Endothelial cell of umbilical vein (primary cell): Measurements from ENCODE around the gene FAM222B. TPM values are rescaled to one million over a fixed set of nuclear protein-coding genes. Genes with fewer than 3 reads are reported as not detected.

Experiments used
- BruUV-seq: library from RNA; stranded (reverse); fragments of 400-500 nt; replicated peaks from 2 replicates; lab custom pipeline; 2021; lab: Mats Ljungman, UMichigan
- CTCF ChIA-PET: fragments of 300-600, 350-600 bp; sonication (Branson Sonifier 250); formaldehyde crosslinking; loops from one replicate; lab custom pipeline; 2021; ENCODE audit warnings: antibody characterized with exemption, inconsistent platforms; lab: Charles Lee
- POLR2A ChIA-PET: fragments of 300-600, 350-600 bp; sonication (Branson Sonifier 250); formaldehyde crosslinking; loops from one replicate; lab custom pipeline; 2021; ENCODE audit warnings: antibody characterized with exemption, inconsistent platforms; lab: Charles Lee
- DNase-seq: peaks from one replicate; pipeline ENCODE4 v3.0.0-alpha.2; 2011; ENCODE audit warnings: low read depth, low spot score
- FAIRE-seq: peaks from 2 replicates; lab custom pipeline; 2011; peaks lifted over from hg19 to GRCh38; lab: Jason Lieb, UNC
- H2AFZ ChIP-seq: 2 replicates; pipeline ENCODE4 v1.6.0; 2012; ENCODE audit warnings: low read depth, low read length, control low read depth, inconsistent platforms
- H3K27ac ChIP-seq: 2 replicates; pipeline ENCODE4 v1.5.1; 2011; ENCODE audit warnings: low read depth, mild to moderate bottlenecking, control low read depth, low read length, moderate library complexity; ENCODE audit not compliant: insufficient read depth
- H3K27me3 ChIP-seq, 2 experiments: 2 replicates each; pipeline versions ENCODE4 v1.6.0 to v1.6.1; 2011; ENCODE audit warnings: low read length in 2 of 2, mixed read lengths in 1 of 2; ENCODE audit not compliant: control insufficient read depth in 2 of 2, insufficient read depth in 2 of 2
- H3K36me3 ChIP-seq, 2 experiments: 2 replicates in 1 of 2; 3 replicates in 1 of 2; pipeline ENCODE4 v1.5.1; 2011; ENCODE audit warnings: low read length in 2 of 2, mild to moderate bottlenecking in 1 of 2, moderate library complexity in 1 of 2; ENCODE audit not compliant: control insufficient read depth in 2 of 2, insufficient read depth in 2 of 2; ENCODE audit errors: extremely low read depth in 1 of 2
- H3K4me1 ChIP-seq: 3 replicates; pipeline ENCODE4 v1.5.1; 2011; ENCODE audit warnings: mild to moderate bottlenecking, low read length; ENCODE audit not compliant: control insufficient read depth, insufficient read depth; ENCODE audit errors: extremely low read depth
- H3K4me2 ChIP-seq: 2 replicates; pipeline ENCODE4 v1.6.1; 2011; ENCODE audit warnings: low read length, control low read depth, mixed read lengths; ENCODE audit not compliant: insufficient read depth
- H3K4me3 ChIP-seq, 3 experiments: fragments of 200-600 bp in 1 of 3; sonication (generic), shearing (Covaris generic) in 1 of 3; replicated peaks in 1 of 3; 2 replicates each; pipeline ENCODE4 v1.5.1; 2011 to 2016; ENCODE audit warnings: control low read depth in 3 of 3, low read length in 3 of 3, mild to moderate bottlenecking in 2 of 3, inconsistent platforms in 1 of 3, low read depth in 1 of 3, moderate library complexity in 1 of 3; ENCODE audit not compliant: insufficient read depth in 1 of 3
- H3K79me2 ChIP-seq: 2 replicates; pipeline ENCODE4 v1.6.0; 2012; ENCODE audit warnings: low read length, inconsistent platforms; ENCODE audit not compliant: control insufficient read depth, insufficient read depth
- H3K9ac ChIP-seq: replicated peaks from 2 replicates; pipeline ENCODE3; 2011; ENCODE audit warnings: low read length, control low read depth; ENCODE audit not compliant: insufficient read depth; ENCODE audit errors: extremely low read depth
- H3K9me1 ChIP-seq: replicated peaks from 3 replicates; pipeline ENCODE4 v1.6.0; 2011; ENCODE audit warnings: mild to moderate bottlenecking, low read length; ENCODE audit not compliant: control insufficient read depth, insufficient read depth; ENCODE audit errors: extremely low read depth
- H3K9me3 ChIP-seq: replicated peaks from 2 replicates; pipeline ENCODE4 v1.5.1; 2012; ENCODE audit warnings: low read length, inconsistent platforms; ENCODE audit not compliant: control insufficient read depth, insufficient read depth
- H4K20me1 ChIP-seq: replicated peaks from 2 replicates; pipeline ENCODE3; 2011; ENCODE audit warnings: mild to moderate bottlenecking, low read length; ENCODE audit not compliant: control insufficient read depth, insufficient read depth; ENCODE audit errors: extremely low read depth
- EZH2 ChIP-seq: IDR thresholded peaks from 2 replicates; pipeline ENCODE4 v1.6.1; 2012; ENCODE audit warnings: borderline replicate concordance, low read depth, mild to moderate bottlenecking, moderate library complexity, low read length, inconsistent platforms; ENCODE audit not compliant: severe bottlenecking
- FOS ChIP-seq: IDR thresholded peaks from 2 replicates; pipeline ENCODE4 v1.6.1; 2011; ENCODE audit warnings: mild to moderate bottlenecking, low read length, moderate library complexity, borderline replicate concordance; ENCODE audit not compliant: insufficient read depth
- GATA2 ChIP-seq: IDR thresholded peaks from 2 replicates; pipeline ENCODE4 v1.7.0; 2011; ENCODE audit warnings: low read depth, mild to moderate bottlenecking, moderate library complexity, mixed read lengths, low read length; ENCODE audit not compliant: insufficient read length, insufficient read depth
- JUN ChIP-seq: IDR thresholded peaks from 2 replicates; pipeline ENCODE4 v1.6.1; 2011; ENCODE audit warnings: borderline replicate concordance, low read depth; ENCODE audit not compliant: insufficient read length, insufficient read depth
- MYC ChIP-seq: IDR thresholded peaks from one replicate; pipeline ENCODE4 v1.6.1; 2011; ENCODE audit warnings: mild to moderate bottlenecking, low read depth, low read length
- POLR2A ChIP-seq: IDR thresholded peaks from 2 replicates; pipeline ENCODE4 v1.6.1; 2012; ENCODE audit warnings: low read depth, mild to moderate bottlenecking, control low read depth, low read length
- POLR2AphosphoS5 ChIP-seq: IDR thresholded peaks from 2 replicates; pipeline ENCODE4 v1.6.1; 2012; ENCODE audit warnings: low read depth, mild to moderate bottlenecking, control low read depth, low read length, moderate library complexity; ENCODE audit not compliant: insufficient read depth
- dilution Hi-C: fragments of 300-500 bp; cut with MboI; formaldehyde crosslinking; loops from one replicate; pipeline ENCODE4 v1.15.0; 2019; ENCODE audit warnings: low sequenced_read_pairs; ENCODE audit not compliant: extremely low pct_ligation_motif_present
- intact Hi-C: fragments of 100-400 bp; cut with micrococcal nuclease; formaldehyde crosslinking; loops from one replicate; pipeline ENCODE4 v1.10.0; 2022
- polyA plus RNA-seq, 4 experiments: library from polyadenylated mRNA; depleted of rRNA in 3 of 4; stranded (reverse) in 3 of 4; unstranded in 1 of 4; fragments of >200 nt; gene quantifications; 2 replicates each; pipeline versions ENCODE4 v1.2.1 to v1.2.3, GENCODE V29; 2011 to 2012; ENCODE audit warnings: missing spikeins in 1 of 4
- total RNA-seq: library from RNA; stranded (reverse); gene quantifications from 2 replicates; pipeline ENCODE4 v1.2.3, GENCODE V29; 2021
- TF ChIP-seq, protein P1 (sequence below): IDR thresholded peaks from 2 replicates; pipeline ENCODE4 v1.6.1; 2011; ENCODE audit not compliant: insufficient read depth, insufficient read length
- TF ChIP-seq, protein P2 (sequence below), 2 donors: IDR thresholded peaks; 1 replicate in 1 of 2; 2 replicates in 1 of 2; pipeline ENCODE4 v1.5.1; 2011; ENCODE audit warnings: low read length in 2 of 2, mild to moderate bottlenecking in 2 of 2, moderate library complexity in 2 of 2, control low read depth in 1 of 2, inconsistent platforms in 1 of 2, low read depth in 1 of 2; ENCODE audit not compliant: insufficient read depth in 1 of 2; ENCODE audit errors: extremely low read depth in 1 of 2

The FAM222B gene
- total and polyA plus RNA-seq, 2 donors (not counting 3 experiments of a cell fraction or from before 2014, with no cell fraction given), result 21.1 to 30.6 TPM

DNA sequence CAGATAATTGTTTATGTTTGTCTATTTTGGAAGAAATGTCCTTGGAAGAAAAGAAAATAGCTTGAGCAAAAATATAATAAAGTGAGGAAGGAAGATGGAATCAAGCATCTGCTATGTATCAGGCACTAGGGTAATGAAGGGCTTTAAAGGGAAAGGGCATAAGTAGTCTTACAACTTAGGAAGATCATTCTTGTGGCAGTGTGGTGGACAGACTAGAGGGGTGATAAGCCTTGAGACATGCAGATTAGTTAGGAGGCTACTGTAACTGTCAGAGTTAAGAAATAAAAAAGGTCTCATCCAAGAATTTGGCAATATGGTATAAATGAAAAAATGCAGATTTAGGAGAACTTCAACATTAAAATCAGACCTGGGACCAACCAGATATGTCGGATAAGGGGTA lies 14.9 kb downstream of the FAM222B start:
- no peaks in the 10 kb centered on the region for H3K4me1 ChIP-seq
- H3K79me2 ChIP-seq, result peaks cover 45% of the 10 kb centered on the region
- H3K4me2 ChIP-seq, result no peak overlapping the region
- dilution Hi-C loops, result no loop called here
- no peak overlapping the region for H3K4me3 ChIP-seq
- no peak overlapping the region for H3K9ac ChIP-seq
- H3K36me3 ChIP-seq, result no peaks in the 10 kb centered on the region
- ChIA-PET POLR2A (interaction anchor here (1.1 kb wide), 1 partner anchor 17 kb away, joined by 3 read pairs; no protein-coding TSS in a partner anchor), CTCF (interaction anchor here (0.6 to 2.9 kb wide), 2 partner anchors 25 to 64 kb away, joined by 3 to 21 read pairs; no protein-coding TSS in a partner anchor)
- BruUV-seq, result no TSS peak
- H2AFZ ChIP-seq, result no peak overlapping the region
- DNase-seq (no peak), FAIRE-seq (no peak)
- no peak overlapping the region for H3K27ac ChIP-seq
- no peaks in the 10 kb centered on the region for H3K9me1 ChIP-seq
- H3K27me3 ChIP-seq, result no peaks in the 10 kb centered on the region
- peaks cover 6% of the 10 kb centered on the region for H4K20me1 ChIP-seq
- TF ChIP-seq, protein P1, sequence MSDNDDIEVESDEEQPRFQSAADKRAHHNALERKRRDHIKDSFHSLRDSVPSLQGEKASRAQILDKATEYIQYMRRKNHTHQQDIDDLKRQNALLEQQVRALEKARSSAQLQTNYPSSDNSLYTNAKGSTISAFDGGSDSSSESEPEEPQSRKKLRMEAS, result no peak
- no peak for TF ChIP-seq FOS
- H3K9me3 ChIP-seq, result no peaks in the 10 kb centered on the region
- intact Hi-C loops, result no loop called here

DNA sequence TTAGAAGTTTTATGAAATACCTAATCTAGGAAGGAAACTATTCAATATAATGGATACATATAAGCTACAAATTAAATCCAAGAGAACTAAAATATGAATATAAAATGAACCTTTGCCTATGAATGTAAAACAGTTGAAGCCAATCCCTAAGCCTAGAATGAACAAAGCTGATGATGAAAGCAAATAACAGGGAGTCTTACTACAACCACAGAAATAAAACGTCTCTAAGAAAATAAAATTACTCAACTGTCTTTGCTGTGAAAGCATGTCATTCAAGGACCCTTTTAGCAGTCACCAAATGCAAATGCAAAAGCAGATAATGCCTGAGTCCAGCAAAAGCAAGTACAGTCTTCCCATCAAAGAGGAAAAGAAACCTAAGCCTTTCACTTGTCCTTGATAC lies 23.0 kb downstream of the FAM222B start:
- peaks cover 51% of the 10 kb centered on the region for H3K79me2 ChIP-seq
- H3K9me1 ChIP-seq, result no peaks in the 10 kb centered on the region
- H3K27ac ChIP-seq, result no peak overlapping the region
- no peak overlapping the region for H3K4me3 ChIP-seq
- FAIRE-seq (no peak), DNase-seq (no peak)
- POLR2A ChIA-PET, result no interaction called here
- H3K9me3 ChIP-seq, result no peaks in the 10 kb centered on the region
- intact Hi-C loops, result no loop called here
- no peak for TF ChIP-seq MYC
- TF ChIP-seq JUN, result no peak
- TF ChIP-seq POLR2AphosphoS5, result no peak
- TF ChIP-seq, protein P1, result no peak
- no peak for TF ChIP-seq FOS
- TF ChIP-seq EZH2, result no peak
- no peak for TF ChIP-seq POLR2A
- TF ChIP-seq GATA2, result no peak
- TF ChIP-seq, protein P2, sequence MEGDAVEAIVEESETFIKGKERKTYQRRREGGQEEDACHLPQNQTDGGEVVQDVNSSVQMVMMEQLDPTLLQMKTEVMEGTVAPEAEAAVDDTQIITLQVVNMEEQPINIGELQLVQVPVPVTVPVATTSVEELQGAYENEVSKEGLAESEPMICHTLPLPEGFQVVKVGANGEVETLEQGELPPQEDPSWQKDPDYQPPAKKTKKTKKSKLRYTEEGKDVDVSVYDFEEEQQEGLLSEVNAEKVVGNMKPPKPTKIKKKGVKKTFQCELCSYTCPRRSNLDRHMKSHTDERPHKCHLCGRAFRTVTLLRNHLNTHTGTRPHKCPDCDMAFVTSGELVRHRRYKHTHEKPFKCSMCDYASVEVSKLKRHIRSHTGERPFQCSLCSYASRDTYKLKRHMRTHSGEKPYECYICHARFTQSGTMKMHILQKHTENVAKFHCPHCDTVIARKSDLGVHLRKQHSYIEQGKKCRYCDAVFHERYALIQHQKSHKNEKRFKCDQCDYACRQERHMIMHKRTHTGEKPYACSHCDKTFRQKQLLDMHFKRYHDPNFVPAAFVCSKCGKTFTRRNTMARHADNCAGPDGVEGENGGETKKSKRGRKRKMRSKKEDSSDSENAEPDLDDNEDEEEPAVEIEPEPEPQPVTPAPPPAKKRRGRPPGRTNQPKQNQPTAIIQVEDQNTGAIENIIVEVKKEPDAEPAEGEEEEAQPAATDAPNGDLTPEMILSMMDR (IDR thresholded peaks at IDR 0.05; ENCODE audit: extremely low read depth in 1 of 2, insufficient read depth in 1 of 2, low read depth in 1 of 2, low read length in 2 of 2), result no peak
- CTCF ChIA-PET, result interaction anchor here (1.0 to 2.3 kb wide), 3 partner anchors 29 to 56 kb away, joined by 3 to 11 read pairs (median 3); no protein-coding TSS in a partner anchor
- H3K9ac ChIP-seq, result no peak overlapping the region
- dilution Hi-C loops, result no loop called here
- no peaks in the 10 kb centered on the region for H3K4me1 ChIP-seq
- no peaks in the 10 kb centered on the region for H3K36me3 ChIP-seq
- no peak overlapping the region for H3K4me2 ChIP-seq
- H2AFZ ChIP-seq, result no peak overlapping the region
- H3K27me3 ChIP-seq, result no peaks in the 10 kb centered on the region
- H4K20me1 ChIP-seq, result peaks cover 5% of the 10 kb centered on the region
- BruUV-seq, result no TSS peak
